Measurements from ENCODE around the gene SPATA31C1. TPM values are rescaled to one million over a fixed set of nuclear protein-coding genes. Genes with fewer than 3 reads are reported as not detected.

SPATA31C1 gene
- total RNA-seq, 6 experiments from 2014 or later, result not detected

- Histone ChIP-seq H3K4me3 (no peak overlapping the region), H3K36me3 (no peaks in the 10 kb centered on the region), H3K4me1 (no peaks in the 10 kb centered on the region), H3K27me3 (no peaks in the 10 kb centered on the region), H3K9me3 (no peaks in the 10 kb centered on the region), H3K27ac (no peak overlapping the region)
- intact Hi-C loops (cut with DNase I), result no loop called here
- DNase-seq (no peak), ATAC-seq (no peak)
- TF ChIP-seq POLR2A (IDR thresholded peaks at IDR 0.05), result no peak
- TF ChIP-seq CTCF (IDR thresholded peaks at IDR 0.05), result no peak
- 88% methylated on average over 5 of the region's 17 CpGs for whole genome bisulfite sequencing (ENCODE audit: insufficient coverage, low coverage, low lambda C conversion rate, missing lambda C conversion rate)
Measured at GRCh38 chr9:87884578-87885459, 32.9 kb upstream of the SPATA31C1 start.

- TF ChIP-seq CTCF (IDR thresholded peaks at IDR 0.05) (no peak), POLR2A (IDR thresholded peaks at IDR 0.05) (no peak)
- no peaks in the 10 kb centered on the region for H3K27me3 ChIP-seq
- DNase-seq (no peak), ATAC-seq (no peak)
- H3K4me1 ChIP-seq, result no peaks in the 10 kb centered on the region
- H3K27ac ChIP-seq, result no peak overlapping the region
- 89% methylated on average over 7 of the region's 13 CpGs for WGBS (ENCODE audit: insufficient coverage, low coverage, low lambda C conversion rate, missing lambda C conversion rate)
- no peaks in the 10 kb centered on the region for H3K9me3 ChIP-seq
- intact Hi-C loops (cut with DNase I), result no loop called here
- H3K4me3 ChIP-seq, result no peak overlapping the region
- H3K36me3 ChIP-seq, result no peaks in the 10 kb centered on the region
Measured at GRCh38 chr9:87885484-87886189, 32.1 kb upstream of the SPATA31C1 start.

GRCh38 chr9:87886210-87886932, 31.4 kb upstream of the SPATA31C1 start:
- Histone ChIP-seq H3K4me1 (no peaks in the 10 kb centered on the region), H3K36me3 (no peaks in the 10 kb centered on the region), H3K9me3 (no peaks in the 10 kb centered on the region), H3K27ac (no peak overlapping the region), H3K27me3 (no peaks in the 10 kb centered on the region), H3K4me3 (no peak overlapping the region)
- ATAC-seq (no peak), DNase-seq (no peak)
- TF ChIP-seq CTCF (IDR thresholded peaks at IDR 0.05), result no peak
- no peak for TF ChIP-seq POLR2A (IDR thresholded peaks at IDR 0.05)
- 62% methylated on average over 6 of the region's 11 CpGs for WGBS (ENCODE audit: insufficient coverage, low coverage, low lambda C conversion rate, missing lambda C conversion rate)
- intact Hi-C loops (cut with DNase I), result no loop called here

DNA sequence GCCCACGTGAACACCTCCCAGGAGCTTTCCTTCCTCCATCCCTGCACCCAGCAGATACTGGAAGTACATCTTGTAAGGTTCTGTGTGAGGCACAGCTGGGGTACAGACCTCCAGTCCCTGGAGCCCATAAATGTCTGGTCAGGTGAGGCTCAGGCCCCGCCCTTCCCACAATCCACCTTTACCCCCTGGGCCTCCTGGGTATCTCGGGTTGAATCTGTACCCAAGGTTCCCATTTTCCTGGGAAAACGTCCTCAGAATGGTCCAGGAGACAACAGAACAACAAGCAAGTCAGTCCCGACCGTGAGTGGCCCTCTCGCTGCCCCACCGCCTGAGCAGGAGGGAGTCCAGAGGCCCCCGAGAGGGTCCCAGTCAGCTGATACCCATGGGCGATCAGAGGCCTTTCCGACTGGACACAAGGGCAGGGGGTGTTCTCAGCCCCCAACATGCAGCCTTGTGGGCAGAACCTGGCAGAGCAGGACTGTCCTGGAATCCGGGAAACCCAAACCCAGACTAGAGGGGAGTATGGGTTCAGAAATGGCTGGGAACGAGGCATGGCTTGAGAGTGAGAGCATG, 30.7 kb upstream of the SPATA31C1 start:
- TF ChIP-seq POLR2A (IDR thresholded peaks at IDR 0.05), result no peak
- no peak for TF ChIP-seq CTCF (IDR thresholded peaks at IDR 0.05)
- H3K36me3 ChIP-seq, result no peaks in the 10 kb centered on the region
- H3K4me1 ChIP-seq, result no peaks in the 10 kb centered on the region
- no peak overlapping the region for H3K27ac ChIP-seq
- no peak overlapping the region for H3K4me3 ChIP-seq
- 96% methylated on average over 4 of the region's 13 CpGs for whole genome bisulfite sequencing (ENCODE audit: insufficient coverage, low coverage, low lambda C conversion rate, missing lambda C conversion rate)
- no peak for ATAC-seq
- DNase-seq, result no peak
- no peaks in the 10 kb centered on the region for H3K9me3 ChIP-seq
- intact Hi-C loops (cut with DNase I), result no loop called here
- no peaks in the 10 kb centered on the region for H3K27me3 ChIP-seq
